ENCODE measurements around the gene RAB3GAP1. TPM values are rescaled to one million over a fixed set of nuclear protein-coding genes. Genes with fewer than 3 reads are reported as not detected.

RAB3GAP1 gene
- total and polyA plus RNA-seq, 2 of the 4 experiments (the other 2 are of a cell fraction): 21.2 to 65.8 TPM

- H2AK5ac ChIP-seq (ENCODE audit: low read depth, low read length): no peak overlapping the region
- POLR2A ChIA-PET (ENCODE audit: unreplicated experiment): no interaction called here
- H3K4me1 ChIP-seq (ENCODE audit: control insufficient read depth, insufficient read depth, low read length): no peaks in the 10 kb centered on the region
- H2BK120ac ChIP-seq (ENCODE audit: low read depth, low read length): no peak overlapping the region
- no peak overlapping the region for H2BK20ac ChIP-seq (ENCODE audit: low read depth, low read length)
- H2AFZ ChIP-seq (replicated peaks; ENCODE audit: low read length, poor library complexity): no peak overlapping the region
- H2BK15ac ChIP-seq (ENCODE audit: low read depth, low read length): no peak overlapping the region
- CTCF ChIA-PET: no interaction called here
- H2BK5ac ChIP-seq (ENCODE audit: low read depth, low read length, poor library complexity, severe bottlenecking): no peak overlapping the region
- H3K27me3 ChIP-seq (ENCODE audit: control insufficient read depth, insufficient read depth, low read length): no peaks in the 10 kb centered on the region
- no peaks in the 10 kb centered on the region for H3K79me1 ChIP-seq (ENCODE audit: low read depth in 1 of 2, low read length in 2 of 2)
- H4K5ac ChIP-seq (ENCODE audit: low read depth, low read length): no peak overlapping the region
- ATAC-seq (ENCODE audit: low read depth) (no peak), DNase-seq (no peak)
- H3K18ac ChIP-seq (ENCODE audit: low read depth, low read length): no peak overlapping the region
- H3K4ac ChIP-seq (ENCODE audit: low read depth, low read length): no peak overlapping the region
- H3K4me3 ChIP-seq (ENCODE audit: insufficient read depth, low read depth, low read length): no peak overlapping the region
- H3K23ac ChIP-seq (ENCODE audit: low read depth, low read length): no peak overlapping the region
- H3K36me3 ChIP-seq (ENCODE audit: control insufficient read depth, insufficient read depth, low read length): no peaks in the 10 kb centered on the region
- intact Hi-C loops (cut with micrococcal nuclease): no loop called here
- H3K4me2 ChIP-seq (ENCODE audit: low read depth, low read length): no peak overlapping the region
- H4K8ac ChIP-seq (ENCODE audit: low read depth in 2 of 2, low read length in 2 of 2): no peak overlapping the region
- no peak overlapping the region for H2AK9ac ChIP-seq (replicated peaks; ENCODE audit: low read depth, low read length, poor library complexity)
- no TSS peak for BruUV-seq (replicated peaks)
- no peak overlapping the region for H3K27ac ChIP-seq (ENCODE audit: insufficient read depth, low read length)
- TF ChIP-seq, protein P1, sequence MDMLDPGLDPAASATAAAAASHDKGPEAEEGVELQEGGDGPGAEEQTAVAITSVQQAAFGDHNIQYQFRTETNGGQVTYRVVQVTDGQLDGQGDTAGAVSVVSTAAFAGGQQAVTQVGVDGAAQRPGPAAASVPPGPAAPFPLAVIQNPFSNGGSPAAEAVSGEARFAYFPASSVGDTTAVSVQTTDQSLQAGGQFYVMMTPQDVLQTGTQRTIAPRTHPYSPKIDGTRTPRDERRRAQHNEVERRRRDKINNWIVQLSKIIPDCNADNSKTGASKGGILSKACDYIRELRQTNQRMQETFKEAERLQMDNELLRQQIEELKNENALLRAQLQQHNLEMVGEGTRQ (IDR thresholded peaks at IDR 0.05; ENCODE audit: low read depth, low read length): no peak
- TF ChIP-seq BHLHE40 (IDR thresholded peaks at IDR 0.05; ENCODE audit: low read depth, low read length) (no peak), MXI1 (IDR thresholded peaks at IDR 0.05; ENCODE audit: borderline replicate concordance, low read depth, low read length) (no peak), CHD1 (IDR thresholded peaks at IDR 0.05; ENCODE audit: low read depth, low read length) (no peak), RFX5 (IDR thresholded peaks at IDR 0.05; ENCODE audit: low read depth, low read length) (no peak), FOS (IDR thresholded peaks at IDR 0.05; ENCODE audit: low read depth, low read length) (no peak), RCOR1 (IDR thresholded peaks at IDR 0.05; ENCODE audit: insufficient replicate concordance, low read length) (no peak), MAZ (IDR thresholded peaks at IDR 0.05; ENCODE audit: borderline replicate concordance, low read depth, low read length) (no peak), SMC3 (IDR thresholded peaks at IDR 0.05; ENCODE audit: low read depth, low read length) (no peak)
- TF ChIP-seq, protein P2, sequence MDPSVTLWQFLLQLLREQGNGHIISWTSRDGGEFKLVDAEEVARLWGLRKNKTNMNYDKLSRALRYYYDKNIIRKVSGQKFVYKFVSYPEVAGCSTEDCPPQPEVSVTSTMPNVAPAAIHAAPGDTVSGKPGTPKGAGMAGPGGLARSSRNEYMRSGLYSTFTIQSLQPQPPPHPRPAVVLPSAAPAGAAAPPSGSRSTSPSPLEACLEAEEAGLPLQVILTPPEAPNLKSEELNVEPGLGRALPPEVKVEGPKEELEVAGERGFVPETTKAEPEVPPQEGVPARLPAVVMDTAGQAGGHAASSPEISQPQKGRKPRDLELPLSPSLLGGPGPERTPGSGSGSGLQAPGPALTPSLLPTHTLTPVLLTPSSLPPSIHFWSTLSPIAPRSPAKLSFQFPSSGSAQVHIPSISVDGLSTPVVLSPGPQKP (IDR thresholded peaks at IDR 0.05; ENCODE audit: borderline replicate concordance, low read depth, low read length): no peak
- in situ Hi-C loops (cut with MboI; ENCODE audit: low sequenced_read_pairs): no loop called here
- H3K9me3 ChIP-seq (ENCODE audit: control insufficient read depth, insufficient read depth, low read length): no peaks in the 10 kb centered on the region
- H4K20me1 ChIP-seq (ENCODE audit: insufficient read depth, low read length): no peaks in the 10 kb centered on the region
- H3K9me1 ChIP-seq (ENCODE audit: insufficient read depth, low read length): no peaks in the 10 kb centered on the region
- H3K56ac ChIP-seq (ENCODE audit: extremely low read depth, insufficient read depth, low read length): no peak overlapping the region
- dilution Hi-C loops (cut with HindIII; ENCODE audit: low sequenced_read_pairs, unreplicated experiment): no loop called here
- no peak overlapping the region for H4K91ac ChIP-seq (ENCODE audit: insufficient read depth, low read depth, low read length)
- no peak overlapping the region for H3K9ac ChIP-seq (ENCODE audit: low read depth, low read length)
- no peak overlapping the region for H3K14ac ChIP-seq (replicated peaks; ENCODE audit: low read depth, low read length)
Observed at GRCh38 chr2:135190799-135191198, 138.7 kb downstream of the RAB3GAP1 start.
